Adrenal gland (tissue), 5 donors: ENCODE measurements around the gene DOK7.

Source experiments
- CTCF ChIP-seq, 6 experiments: fragments of 450-650 bp in 4 of 6; fragments of 200-600 bp in 2 of 6; sonication (generic) in 1 of 6; IDR thresholded peaks; 1 replicate in 5 of 6; 2 replicates in 1 of 6; pipeline versions ENCODE4 v1.5.1 to v1.8.0; 2016 to 2021; ENCODE audit warnings: antibody characterized with exemption in 6 of 6, mild to moderate bottlenecking in 2 of 6, moderate library complexity in 1 of 6
- POLR2A ChIP-seq, 2 donors: fragments of 450-650 bp; IDR thresholded peaks; one replicate each; pipeline ENCODE4 v1.6.1; 2017; ENCODE audit warnings: antibody characterized with exemption in 2 of 2, mild to moderate bottlenecking in 2 of 2, moderate library complexity in 1 of 2
- donor health status: DM: no; HTN: no; CAD: no.

GRCh38 chr4:3516836-3517730 lies 54.0 kb downstream of the DOK7 start:
- no peak for TF ChIP-seq CTCF (IDR thresholded peaks at IDR 0.05)
- no peak for TF ChIP-seq POLR2A (IDR thresholded peaks at IDR 0.05)
